B cell (primary cell): Measurements from ENCODE around the gene ST6GALNAC3. TPM values are rescaled to one million over a fixed set of nuclear protein-coding genes. Genes with fewer than 3 reads are reported as not detected.

ENCODE experiments used
- ATAC-seq: fragments of 200-7000 bp; cut with Tn5 transposase; one replicate; pipeline ENCODE4 v1.10.0; 2021; ENCODE audit warnings: low read depth, mild to moderate bottlenecking, moderate number of reproducible peaks, moderate library complexity
- CTCF ChIA-PET: fragments of 350-600 bp; sonication (Branson Sonifier 250); formaldehyde crosslinking; loops from one replicate; lab custom pipeline; 2021; ENCODE audit warnings: antibody characterized with exemption, inconsistent platforms; lab: Charles Lee
- POLR2A ChIA-PET: fragments of 350-600 bp; sonication (Branson Sonifier 250); formaldehyde crosslinking; loops from one replicate; lab custom pipeline; 2021; ENCODE audit warnings: antibody characterized with exemption; lab: Charles Lee
- DNase-seq: peaks from one replicate; pipeline ENCODE4 v3.0.0; 2013
- H2AFZ ChIP-seq: 2 replicates; pipeline ENCODE4 v1.6.1; 2012; ENCODE audit warnings: mild to moderate bottlenecking, low read depth, low read length; ENCODE audit not compliant: insufficient read depth, poor library complexity, severe bottlenecking
- H3K27ac ChIP-seq, 2 donors: 1 replicate in 1 of 2; 2 replicates in 1 of 2; pipeline ENCODE4 v1.5.1; 2012 to 2013; ENCODE audit warnings: low read length in 2 of 2, mild to moderate bottlenecking in 2 of 2, moderate library complexity in 1 of 2
- H3K27me3 ChIP-seq, 4 experiments: fragments of 200-600 bp in 1 of 4; sonication (generic) in 1 of 4; replicated peaks in 1 of 4; 1 replicate in 2 of 4; 2 replicates in 2 of 4; pipeline versions ENCODE4 v1.6.1 to v1.7.0; 2013 to 2016; ENCODE audit warnings: low read length in 3 of 4, mild to moderate bottlenecking in 2 of 4, mixed read lengths in 1 of 4, moderate library complexity in 1 of 4; ENCODE audit not compliant: insufficient read depth in 4 of 4, control insufficient read depth in 3 of 4; ENCODE audit errors: control extremely low read depth in 1 of 4
- H3K36me3 ChIP-seq, 2 experiments: replicated peaks in 1 of 2; 1 replicate in 1 of 2; 2 replicates in 1 of 2; pipeline versions ENCODE4 v1.6.1 to v1.7.1; 2013; ENCODE audit warnings: low read length in 1 of 2; ENCODE audit not compliant: insufficient read depth in 2 of 2, control insufficient read depth in 1 of 2; ENCODE audit errors: control extremely low read depth in 1 of 2, extremely low read depth in 1 of 2
- H3K4me1 ChIP-seq, 2 donors: fragments of 200-600 bp in 1 of 2; sonication (generic) in 1 of 2; 1 replicate in 1 of 2; 2 replicates in 1 of 2; pipeline versions ENCODE4 v1.5.1 to v1.6.1; 2013 to 2017; ENCODE audit warnings: low read length in 2 of 2; ENCODE audit not compliant: control insufficient read depth in 2 of 2, insufficient read depth in 2 of 2
- H3K4me2 ChIP-seq: replicated peaks from 2 replicates; pipeline ENCODE3; 2012; ENCODE audit warnings: mild to moderate bottlenecking, low read depth, low read length; ENCODE audit not compliant: poor library complexity, severe bottlenecking
- H3K4me3 ChIP-seq, 5 experiments: fragments of 200-600 bp in 1 of 5; sonication (generic) in 1 of 5; 1 replicate in 3 of 5; 2 replicates in 2 of 5; pipeline versions ENCODE4 v1.5.1 to v1.7.0; 2011 to 2016; ENCODE audit warnings: low read length in 4 of 5, mild to moderate bottlenecking in 4 of 5, low read depth in 2 of 5, control low read depth in 1 of 5, moderate library complexity in 1 of 5; ENCODE audit not compliant: insufficient read depth in 1 of 5; ENCODE audit errors: control extremely low read depth in 1 of 5, extremely low read depth in 1 of 5
- H3K79me2 ChIP-seq: fragments of 200-600 bp; sonication (generic); one replicate; pipeline ENCODE4 v1.6.0; 2016; ENCODE audit warnings: low read length; ENCODE audit not compliant: control insufficient read depth, insufficient read depth
- H3K9ac ChIP-seq: fragments of 200-600 bp; sonication (generic); 2 replicates; pipeline ENCODE4 v1.6.1; 2017; ENCODE audit warnings: mild to moderate bottlenecking, low read length, moderate library complexity
- H3K9me3 ChIP-seq, 3 donors: one replicate each; pipeline versions ENCODE4 v1.6.1 to v1.7.1; 2013; ENCODE audit warnings: low read length in 2 of 3; ENCODE audit not compliant: control insufficient read depth in 2 of 3, insufficient read depth in 1 of 3; ENCODE audit errors: control extremely low read depth in 1 of 3
- H4K20me1 ChIP-seq: 2 replicates; pipeline ENCODE4 v1.6.0; 2012; ENCODE audit warnings: mild to moderate bottlenecking, low read length; ENCODE audit not compliant: insufficient read depth, control insufficient read depth, poor library complexity, severe bottlenecking
- H3K27ac Mint-ChIP-seq: one replicate; pipeline ENCODE4 v1.8.0; 2021; ENCODE audit warnings: mixed read lengths
- H3K27me3 Mint-ChIP-seq: one replicate; pipeline ENCODE4 v1.8.0; 2021; ENCODE audit warnings: mixed read lengths
- H3K4me1 Mint-ChIP-seq: one replicate; pipeline ENCODE4 v1.8.0; 2021; ENCODE audit warnings: mixed read lengths
- H3K4me3 Mint-ChIP-seq: one replicate; pipeline ENCODE4 v1.8.0; 2021; ENCODE audit warnings: mixed read lengths
- H3K9me3 Mint-ChIP-seq: one replicate; pipeline ENCODE4 v1.8.0; 2022; ENCODE audit warnings: mixed read lengths; ENCODE audit not compliant: insufficient read depth
- CTCF ChIP-seq: fragments of 200-600 bp; IDR thresholded peaks from one replicate; pipeline ENCODE4 v1.8.0; 2022; ENCODE audit warnings: antibody characterized with exemption, mild to moderate bottlenecking
- EZH2 ChIP-seq: IDR thresholded peaks from 2 replicates; pipeline ENCODE4 v1.6.1; 2012; ENCODE audit warnings: borderline replicate concordance, low read depth, mild to moderate bottlenecking, moderate library complexity, low read length; ENCODE audit not compliant: insufficient read depth, poor library complexity, severe bottlenecking
- WGBS: methylation state at CpG from one replicate; pipeline ENCODE4 v1.1.5; 2013; ENCODE audit warnings: missing lambda C conversion rate; ENCODE audit not compliant: insufficient coverage; 5-methylcytosine and 5-hydroxymethylcytosine counted together
- intact Hi-C: fragments of 100-400 bp; cut with micrococcal nuclease; formaldehyde crosslinking; loops from one replicate; pipeline ENCODE4 v1.10.0; 2022
- polyA plus RNA-seq: library from polyadenylated mRNA; depleted of rRNA; stranded (reverse); fragments of >200 nt; gene quantifications from 2 replicates; pipeline ENCODE4 v1.2.3, GENCODE V29; 2012
- total RNA-seq, 2 donors: library from RNA; stranded (reverse); fragments of 120-200 nt in 1 of 2; gene quantifications; 1 replicate in 1 of 2; 2 replicates in 1 of 2; pipeline versions ENCODE4 v1.2.3 to v1.2.4, GENCODE V29; 2013 to 2022

Gene ST6GALNAC3
- total and polyA plus RNA-seq, 2 donors (not counting 1 experiment from before 2014, with no cell fraction given): 3.0 to 17.3 TPM

DNA sequence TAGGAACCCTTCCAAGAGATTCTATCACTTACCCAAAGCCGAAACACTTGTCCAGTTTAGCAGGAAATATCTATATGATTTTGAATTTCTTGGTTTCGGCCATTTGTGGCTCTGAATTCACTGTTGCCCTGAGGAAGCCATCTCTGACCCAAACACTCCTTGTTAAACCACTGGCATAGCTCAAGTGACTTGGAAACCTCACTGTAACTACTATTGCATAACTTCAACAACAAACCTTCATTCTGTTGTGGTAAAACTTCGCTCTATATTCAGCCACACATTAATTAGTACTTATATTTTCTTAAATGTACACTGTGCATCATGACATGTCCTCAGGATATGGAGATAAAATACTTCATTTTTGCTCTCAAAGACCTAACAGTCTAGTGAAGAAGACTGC, 63.2 kb downstream of the ST6GALNAC3 start:
- no peaks in the 10 kb centered on the region for H3K9me3 ChIP-seq
- ATAC-seq (no peak), DNase-seq (no peak)
- no peaks in the 10 kb centered on the region for H3K79me2 ChIP-seq
- POLR2A ChIA-PET: no interaction called here
- Mint-ChIP-seq H3K9me3 (no peaks in the 10 kb centered on the region), H3K27me3 (no peaks in the 10 kb centered on the region), H3K4me3 (no peak overlapping the region), H3K4me1 (peaks cover 14% of the 10 kb centered on the region), H3K27ac (no peak overlapping the region)
- no peak overlapping the region for H3K9ac ChIP-seq
- intact Hi-C loops: no loop called here
- TF ChIP-seq CTCF (no peak), EZH2 (no peak)
- H2AFZ ChIP-seq: no peak overlapping the region
- WGBS: 100% methylated on average over 1 of the region's 3 CpGs
- no peaks in the 10 kb centered on the region for H4K20me1 ChIP-seq
- peaks cover 6 to 12% of the 10 kb centered on the region in 2 donors for H3K4me1 ChIP-seq
- no peak overlapping the region for H3K4me3 ChIP-seq
- H3K36me3 ChIP-seq: no peaks in the 10 kb centered on the region
- H3K4me2 ChIP-seq: no peak overlapping the region
- H3K27me3 ChIP-seq: no peaks in the 10 kb centered on the region
- no peak overlapping the region for H3K27ac ChIP-seq
- CTCF ChIA-PET: no interaction called here

DNA sequence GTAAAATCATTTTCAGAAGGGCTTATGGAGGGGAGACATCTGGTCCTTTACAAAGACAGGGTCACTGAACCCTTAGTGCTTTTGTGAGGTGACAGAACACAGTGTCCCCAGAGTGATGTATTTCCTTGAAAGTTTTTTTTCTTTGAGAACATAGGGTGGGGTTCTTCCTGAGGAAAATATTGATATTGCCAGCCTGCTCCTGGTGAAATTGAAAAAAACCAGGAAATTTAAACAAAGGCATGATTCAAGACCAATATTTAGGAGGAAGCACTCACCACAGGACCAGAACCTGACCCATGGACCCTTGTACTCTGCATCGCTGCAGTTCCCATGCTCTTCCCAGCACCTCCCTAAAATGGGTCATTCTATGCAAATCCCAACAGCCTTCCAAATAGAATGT, 63.7 kb downstream of the ST6GALNAC3 start:
- H4K20me1 ChIP-seq: no peaks in the 10 kb centered on the region
- H3K36me3 ChIP-seq: no peaks in the 10 kb centered on the region
- intact Hi-C loops: no loop called here
- H3K4me3 ChIP-seq: no peak overlapping the region
- H3K4me1 ChIP-seq: peaks cover 6 to 12% of the 10 kb centered on the region in 2 donors
- Mint-ChIP-seq H3K9me3 (no peaks in the 10 kb centered on the region), H3K27ac (no peak overlapping the region), H3K4me1 (peaks cover 14% of the 10 kb centered on the region), H3K27me3 (no peaks in the 10 kb centered on the region), H3K4me3 (no peak overlapping the region)
- H3K79me2 ChIP-seq: no peaks in the 10 kb centered on the region
- 100% methylated on average over 1 of the region's 1 CpG for WGBS
- H2AFZ ChIP-seq: no peak overlapping the region
- CTCF ChIA-PET: no interaction called here
- no peaks in the 10 kb centered on the region for H3K9me3 ChIP-seq
- no peak overlapping the region for H3K27ac ChIP-seq
- ATAC-seq (no peak), DNase-seq (no peak)
- no peak for TF ChIP-seq CTCF
- TF ChIP-seq EZH2: no peak
- H3K27me3 ChIP-seq: no peaks in the 10 kb centered on the region
- H3K4me2 ChIP-seq: no peak overlapping the region
- no peak overlapping the region for H3K9ac ChIP-seq
- POLR2A ChIA-PET: no interaction called here
